Testis (tissue), 2 donors: ENCODE measurements around the gene DHX30.
A peak's percentile ranks its signal among the peaks of the same experiment; 100 is the strongest.

Source experiments
- CTCF ChIP-seq, 3 experiments: fragments of 450-650 bp in 2 of 3; fragments of 200-600 bp in 1 of 3; sonication (generic) in 1 of 3; IDR thresholded peaks; one replicate each; pipeline ENCODE4 v1.5.1; 2016 to 2019; ENCODE audit warnings: antibody characterized with exemption in 3 of 3, mild to moderate bottlenecking in 2 of 3, moderate library complexity in 1 of 3
- POLR2A ChIP-seq: fragments of 450-650 bp; IDR thresholded peaks from one replicate; pipeline ENCODE4 v1.6.1; 2017; ENCODE audit warnings: antibody characterized with exemption, mild to moderate bottlenecking, moderate library complexity

DNA sequence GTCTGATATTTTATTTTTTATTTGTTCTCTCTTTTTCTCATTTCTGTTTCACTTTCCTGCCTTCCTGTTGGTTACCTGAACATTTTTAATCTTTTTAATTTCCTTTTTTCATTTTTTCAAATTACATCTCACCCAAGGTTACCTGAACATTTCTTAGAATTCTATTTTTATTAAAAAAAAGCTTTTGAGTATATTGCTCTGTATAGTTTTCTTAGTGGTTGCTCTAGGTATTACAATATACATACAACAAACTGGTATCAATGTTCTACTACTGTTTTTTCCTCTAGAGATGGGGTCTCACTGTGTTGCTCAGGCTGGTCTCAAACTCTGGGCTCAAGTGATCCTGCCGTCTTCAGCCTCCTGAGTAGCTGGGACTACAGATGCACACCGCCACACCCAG is 79.4 kb downstream of the DHX30 start:
- TF ChIP-seq CTCF (IDR thresholded peaks at IDR 0.05) (peak in 1 of 3 experiments; percentile 47), POLR2A (no peak)
